ENCODE data around the gene ADARB2.

ADARB2 gene

GRCh38 chr10:1655367-1655766, 82.0 kb downstream of the ADARB2 start:
- H3K4me3 ChIP-seq (ENCODE audit: low read length), result no peak overlapping the region
- TF ChIP-seq ZNF274 (IDR thresholded peaks at IDR 0.05; ENCODE audit: low read depth, low read length), result no peak

- H3K4me3 ChIP-seq (ENCODE audit: low read length), result no peak overlapping the region
- no peak for TF ChIP-seq ZNF274 (IDR thresholded peaks at IDR 0.05; ENCODE audit: low read depth, low read length)
Observed at GRCh38 chr10:1654811-1655356, 82.4 kb downstream of the ADARB2 start.

GRCh38 chr10:1654247-1654646, 83.1 kb downstream of the ADARB2 start:
- TF ChIP-seq ZNF274 (IDR thresholded peaks at IDR 0.05; ENCODE audit: low read depth, low read length), result no peak
- H3K4me3 ChIP-seq (ENCODE audit: low read length), result no peak overlapping the region

DNA sequence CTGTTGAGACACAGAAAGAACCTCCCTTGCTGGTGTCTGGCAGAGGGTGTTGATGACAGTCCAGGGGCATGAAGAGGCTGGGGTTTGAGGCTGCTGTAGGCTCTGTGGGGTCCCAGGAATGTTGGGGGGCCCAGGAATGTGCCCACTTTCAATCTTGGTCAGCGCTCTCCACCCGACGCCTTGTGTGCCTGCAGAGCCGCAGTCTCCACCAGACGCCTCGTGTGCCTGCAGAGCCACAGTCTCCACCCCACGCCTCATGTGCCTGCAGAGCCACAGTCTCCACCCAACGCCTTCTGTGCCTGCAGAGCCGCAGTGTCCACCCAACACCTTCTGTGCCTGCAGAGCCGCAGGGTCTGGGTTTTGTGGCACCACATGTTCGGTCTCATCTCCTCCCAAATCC, 84.0 kb downstream of the ADARB2 start:
- H3K4me3 ChIP-seq (ENCODE audit: low read length), result no peak overlapping the region
- no peak for TF ChIP-seq ZNF274 (IDR thresholded peaks at IDR 0.05; ENCODE audit: low read depth, low read length)

DNA sequence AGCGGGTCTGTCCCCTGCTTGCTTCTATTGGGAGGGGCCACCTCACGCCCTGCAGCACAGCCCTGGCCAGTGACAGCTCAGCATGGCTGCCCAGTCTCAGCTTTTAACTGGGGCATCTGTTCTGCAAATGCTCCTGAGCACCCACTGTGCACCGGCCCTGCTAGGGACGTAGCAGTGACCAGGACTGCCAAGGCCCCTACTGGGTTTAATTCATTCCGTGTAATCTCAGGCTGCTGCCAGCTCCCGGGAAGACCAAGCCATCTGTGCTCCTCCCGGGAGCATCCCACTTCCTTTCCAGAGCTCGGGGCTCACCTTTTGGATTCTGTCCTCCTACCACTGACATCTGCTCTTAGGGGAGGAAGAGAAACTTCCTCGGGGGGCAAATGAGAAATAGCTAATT, 85.2 kb downstream of the ADARB2 start:
- no peak overlapping the region for H3K4me3 ChIP-seq (ENCODE audit: low read length)
- no peak for TF ChIP-seq ZNF274 (IDR thresholded peaks at IDR 0.05; ENCODE audit: low read depth, low read length)

DNA sequence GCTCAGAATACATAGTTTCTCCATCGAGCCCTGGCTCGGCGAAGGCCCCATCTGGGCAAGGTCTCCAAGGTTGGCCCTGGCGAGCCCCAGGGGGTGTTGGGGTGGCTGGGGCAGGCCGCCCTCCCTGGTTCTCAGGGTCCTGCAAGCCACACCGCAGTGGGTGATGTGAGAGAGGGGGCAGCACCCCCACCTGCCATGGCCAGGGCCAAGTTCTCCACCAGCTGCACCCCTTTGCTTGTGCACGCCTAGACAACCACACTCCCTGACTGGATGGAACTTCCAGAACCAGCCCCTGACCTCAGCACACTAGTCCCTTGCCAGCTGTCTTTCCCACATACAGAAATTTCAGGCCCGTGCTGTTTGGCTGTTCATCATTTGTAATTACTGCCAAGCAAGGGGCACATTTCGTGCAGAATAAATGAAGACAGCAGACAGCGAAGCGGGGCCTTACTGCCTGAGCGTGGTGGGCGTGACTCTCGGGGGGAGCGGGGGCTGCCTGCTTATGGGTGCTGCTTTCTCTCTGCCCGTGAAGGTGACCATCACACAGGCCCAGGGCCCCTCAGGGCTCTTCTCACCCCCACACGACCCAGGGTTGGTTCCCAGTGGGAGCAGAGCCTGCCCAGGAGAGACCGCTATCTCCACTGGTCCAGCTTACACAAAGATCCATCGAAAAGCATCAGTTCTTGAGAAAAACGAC, 85.9 kb downstream of the ADARB2 start:
- no peak for TF ChIP-seq ZNF274 (IDR thresholded peaks at IDR 0.05; ENCODE audit: low read depth, low read length)
- H3K4me3 ChIP-seq (ENCODE audit: low read length), result no peak overlapping the region

- TF ChIP-seq ZNF274 (IDR thresholded peaks at IDR 0.05; ENCODE audit: low read depth, low read length), result no peak
- H3K4me3 ChIP-seq (ENCODE audit: low read length), result no peak overlapping the region
Observed at GRCh38 chr10:1650542-1651269, 86.6 kb downstream of the ADARB2 start.

DNA sequence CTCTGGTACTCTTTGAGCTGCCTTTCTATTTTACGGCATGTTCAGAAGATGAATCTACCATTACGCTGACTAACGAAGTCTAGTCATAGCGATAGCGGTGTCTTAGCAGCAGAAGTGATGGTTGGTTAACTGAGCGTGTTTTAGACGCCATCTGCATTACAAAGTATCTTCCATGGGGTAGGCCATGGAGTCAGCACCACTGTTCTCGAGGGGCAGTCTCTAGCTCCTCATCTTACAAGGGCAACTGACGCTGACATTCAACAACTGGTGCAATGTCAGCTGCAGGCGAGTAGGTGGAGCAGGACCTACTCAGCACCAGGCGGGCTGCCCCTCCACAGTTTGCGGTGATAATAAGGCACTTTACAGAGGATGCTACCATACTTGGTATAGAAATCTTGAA, 88.7 kb downstream of the ADARB2 start:
- no peak for TF ChIP-seq ZNF274 (IDR thresholded peaks at IDR 0.05; ENCODE audit: low read depth, low read length)
- H3K4me3 ChIP-seq (ENCODE audit: low read length), result no peak overlapping the region

- no peak for TF ChIP-seq ZNF274 (IDR thresholded peaks at IDR 0.05; ENCODE audit: low read depth, low read length)
- no peak overlapping the region for H3K4me3 ChIP-seq (ENCODE audit: low read length)
Observed at GRCh38 chr10:1646332-1646731, 91.0 kb downstream of the ADARB2 start.

DNA sequence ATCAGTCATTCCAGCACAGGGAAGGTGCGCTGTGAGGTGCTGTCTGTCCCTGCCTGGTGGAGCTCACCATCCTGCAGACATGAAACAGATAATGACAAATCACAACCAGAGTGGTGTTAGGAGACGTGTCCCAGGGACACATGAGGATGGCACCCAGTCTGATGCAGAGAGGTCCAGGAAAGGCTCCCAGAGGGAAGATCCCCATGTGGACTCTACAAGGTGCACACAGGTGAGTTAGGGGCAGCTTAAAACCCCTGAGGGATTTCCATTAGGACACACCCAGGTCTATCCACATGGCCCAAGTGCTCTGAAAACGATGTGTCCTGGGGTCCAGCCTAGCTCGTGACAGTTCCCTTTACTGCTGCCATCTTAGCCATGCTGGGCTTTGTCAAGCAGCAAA, 91.4 kb downstream of the ADARB2 start:
- TF ChIP-seq ZNF274 (IDR thresholded peaks at IDR 0.05; ENCODE audit: low read depth, low read length), result no peak
- H3K4me3 ChIP-seq (ENCODE audit: low read length), result no peak overlapping the region

DNA sequence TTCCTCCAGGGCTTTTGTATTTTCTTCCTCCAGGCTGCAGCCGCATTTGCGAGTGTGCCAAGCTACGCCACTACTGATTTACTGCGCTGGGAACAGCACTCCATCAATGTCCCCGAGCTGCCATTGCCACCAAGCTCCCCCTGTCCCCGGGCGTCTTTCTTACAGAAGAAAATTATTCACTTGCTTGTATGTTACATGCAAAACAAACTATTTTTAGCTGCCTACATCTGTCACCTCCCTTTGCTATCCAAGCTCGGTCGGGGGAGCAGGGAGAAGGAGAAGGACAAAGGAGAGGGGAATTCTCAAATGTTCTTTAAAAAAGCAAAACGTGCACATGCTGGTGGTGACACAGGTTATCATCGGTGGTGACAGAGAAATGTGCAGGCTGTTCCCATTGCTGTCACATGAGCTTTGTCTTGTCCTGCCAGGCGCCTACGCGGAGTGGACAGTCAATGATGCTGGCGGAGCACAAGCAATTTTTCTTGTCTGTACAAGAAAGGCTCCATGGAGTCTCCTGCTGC, 93.1 kb downstream of the ADARB2 start:
- no peak overlapping the region for H3K4me3 ChIP-seq (ENCODE audit: low read length)
- TF ChIP-seq ZNF274 (IDR thresholded peaks at IDR 0.05; ENCODE audit: low read depth, low read length), result no peak

GRCh38 chr10:1643908-1644179, 93.5 kb downstream of the ADARB2 start:
- no peak for TF ChIP-seq ZNF274 (IDR thresholded peaks at IDR 0.05; ENCODE audit: low read depth, low read length)

DNA sequence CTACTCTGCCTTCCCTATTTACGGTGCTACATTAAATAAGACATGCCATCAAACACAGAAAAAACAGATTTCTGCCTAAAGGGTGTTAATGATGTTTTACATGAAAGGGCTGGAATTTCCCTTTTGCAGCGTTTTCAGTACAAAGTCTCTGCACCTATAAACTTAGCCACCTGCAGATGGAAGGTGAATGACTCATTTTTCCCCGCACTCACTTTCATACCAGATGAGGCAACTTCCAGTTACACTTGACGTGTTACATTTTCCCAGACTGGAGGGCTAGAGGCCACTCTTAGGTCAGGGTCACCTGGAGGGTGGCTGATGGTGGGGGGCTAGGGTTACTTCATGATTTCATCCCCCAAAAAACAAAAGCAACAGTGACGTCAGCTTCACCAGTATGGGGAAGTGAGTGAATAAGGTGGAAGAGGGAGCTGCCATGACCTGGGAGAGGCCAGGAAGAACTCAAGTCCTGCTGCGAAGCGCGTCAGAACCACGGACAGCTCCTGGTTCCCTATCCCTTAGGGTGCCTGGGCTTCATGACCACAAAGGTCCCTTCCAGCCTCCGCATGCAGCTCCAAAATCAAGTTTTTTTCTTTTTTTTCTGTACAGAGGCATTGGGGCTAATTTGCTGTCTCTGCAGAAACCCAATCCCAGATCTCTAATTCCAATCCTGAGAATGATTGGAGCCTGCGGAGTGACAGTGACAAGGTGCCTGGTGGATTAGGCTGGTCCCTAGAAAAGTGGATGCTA, 94.0 kb downstream of the ADARB2 start:
- no peak for TF ChIP-seq ZNF274 (IDR thresholded peaks at IDR 0.05; ENCODE audit: low read depth, low read length)
- no peak overlapping the region for H3K4me3 ChIP-seq (ENCODE audit: low read length)

More at GRCh38 chr10:1643908-1644179, 93.5 kb downstream of the ADARB2 start:
- H3K4me3 ChIP-seq (ENCODE audit: low read length), result no peak overlapping the region

DNA sequence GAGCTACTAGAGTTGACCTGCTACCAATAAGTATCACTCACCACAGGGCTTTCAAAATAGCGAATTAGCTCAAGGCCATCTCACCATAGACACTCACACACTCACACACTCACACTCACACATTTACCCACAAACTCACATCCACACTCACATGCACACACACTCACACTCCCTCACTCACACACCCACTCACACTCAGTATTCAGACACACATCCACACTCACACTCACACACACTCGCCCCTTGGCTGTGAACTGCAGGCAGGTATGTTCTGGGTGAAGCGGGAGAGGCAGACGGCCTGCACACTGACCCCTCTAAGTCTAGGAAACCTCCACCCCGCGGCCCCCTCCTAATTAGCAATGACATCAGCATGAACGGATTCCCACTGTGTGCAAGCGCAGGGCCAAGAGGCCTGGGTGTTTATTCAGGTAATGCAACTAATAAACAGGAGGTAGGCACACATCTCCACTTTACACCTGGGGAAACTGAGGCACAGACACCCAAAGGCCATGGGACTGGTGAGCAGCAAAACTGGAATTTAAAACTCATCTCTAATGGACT, 94.6 kb downstream of the ADARB2 start:
- TF ChIP-seq ZNF274 (IDR thresholded peaks at IDR 0.05; ENCODE audit: low read depth, low read length), result no peak
- H3K4me3 ChIP-seq (ENCODE audit: low read length), result no peak overlapping the region
